Measurements from ENCODE around the gene THBS3. TPM values are rescaled to one million over a fixed set of nuclear protein-coding genes. Genes with fewer than 3 reads are reported as not detected.
A peak's percentile ranks its signal among the peaks of the same experiment; 100 is the strongest.
"Not testable (repeated sequence)": the region's sequence is repeated elsewhere in the genome, so short reads cannot be mapped to it uniquely, and the experiment has no call there.

THBS3 gene
- total and polyA plus RNA-seq, 12 donors: 3.8 to 23.5 (median 6.4) TPM

- Histone ChIP-seq H3K27me3 (peaks cover 7 to 27% (median 16%) of the 10 kb centered on the region in 7 donors), H3K9me3 (no peaks in the 10 kb centered on the region), H3K4me3 (no peak overlapping the region), H3K4me1 (peaks cover 13 to 61% (median 50%) of the 10 kb centered on the region in 9 donors), H3K27ac (no peak overlapping the region), H3K36me3 (peaks cover 0 to 35% (median 12%) of the 10 kb centered on the region in 9 donors)
- ATAC-seq: no peak
- DNase-seq: no peak
- no peak for TF ChIP-seq CTCF (IDR thresholded peaks at IDR 0.05)
- intact Hi-C loops (cut with DNase I): loop anchor here in 3 of 10 donors (2.0 to 10.0 kb wide), 3 partner anchors 33 to 79 kb away; partner anchors contain the start of gene SLC50A1 (in 1 of the 3)
- WGBS, 2 donors: 86 to 100% methylated on average over 2 of the region's 2 CpGs
Observed at GRCh38 chr1:155170101-155170785, 37.5 kb downstream of the THBS3 start.

GRCh38 chr1:155169541-155169940 lies 38.2 kb downstream of the THBS3 start:
- no peak for ATAC-seq
- DNase-seq: no peak
- no peak for TF ChIP-seq CTCF (IDR thresholded peaks at IDR 0.05)
- no peak overlapping the region for H3K4me3 ChIP-seq
- peaks cover 0 to 6% (median 0%) of the 10 kb centered on the region in 11 donors for H3K9me3 ChIP-seq
- 83 to 88% methylated on average over 5 of the region's 5 CpGs for WGBS, 2 donors
- H3K27ac ChIP-seq: no peak overlapping the region
- intact Hi-C loops (cut with DNase I): loop anchor here in 3 of 10 donors (5.0 kb wide), 1 partner anchor 42 kb away; the partner anchor contains the start of gene EFNA1 (in 3 of the 3)
- H3K4me1 ChIP-seq: peaks cover 13 to 59% (median 49%) of the 10 kb centered on the region in 9 donors
- peaks cover 0 to 35% (median 12%) of the 10 kb centered on the region in 9 donors for H3K36me3 ChIP-seq
- H3K27me3 ChIP-seq: peaks cover 7 to 21% (median 9%) of the 10 kb centered on the region in 7 donors

GRCh38 chr1:155168456-155169210 lies 39.1 kb downstream of the THBS3 start:
- ATAC-seq: no peak
- H3K4me1 ChIP-seq: peaks cover 11 to 50% (median 40%) of the 10 kb centered on the region in 9 donors
- intact Hi-C loops (cut with DNase I): loop anchor here in 4 of 10 donors (1.0 to 5.0 kb wide), 2 partner anchors 41 to 77 kb away; partner anchors contain the start of gene EFNA1 (in 3 of the 4)
- peaks cover 0 to 15% (median 0%) of the 10 kb centered on the region in 7 donors for H3K27me3 ChIP-seq
- H3K4me3 ChIP-seq: no peak overlapping the region
- no peak for DNase-seq
- peaks cover 0 to 35% (median 12%) of the 10 kb centered on the region in 9 donors for H3K36me3 ChIP-seq
- peaks cover 0 to 8% (median 0%) of the 10 kb centered on the region in 11 donors for H3K9me3 ChIP-seq
- no peak overlapping the region for H3K27ac ChIP-seq
- 83 to 84% methylated on average over 10 of the region's 10 CpGs for WGBS, 2 donors
- TF ChIP-seq CTCF (IDR thresholded peaks at IDR 0.05): no peak

- H3K27ac ChIP-seq: peak overlapping the region in 2 of 10 donors; percentile 83 to 90
- not testable (repeated sequence) for ATAC-seq, H3K9me3 ChIP-seq, DNase-seq, H3K4me3 ChIP-seq
- intact Hi-C loops (cut with DNase I): loop anchor here in 4 of 10 donors (1.0 to 5.0 kb wide), 2 partner anchors 41 to 77 kb away; partner anchors contain the start of gene EFNA1 (in 3 of the 4)
- 42 to 51% methylated on average over 4 of the region's 4 CpGs for WGBS, 2 donors
- H3K4me1 ChIP-seq: peaks cover 11 to 46% (median 35%) of the 10 kb centered on the region in 9 donors
- H3K27me3 ChIP-seq: peaks cover 0 to 15% (median 0%) of the 10 kb centered on the region in 7 donors
- H3K36me3 ChIP-seq: peaks cover 0 to 35% (median 12%) of the 10 kb centered on the region in 9 donors
- peak in 2 of 9 donors; percentile 2 to 5 for TF ChIP-seq CTCF (IDR thresholded peaks at IDR 0.05)
Observed at GRCh38 chr1:155168105-155168445, 39.6 kb downstream of the THBS3 start.
